GM23248 (cell line): Measurements from ENCODE around the gene DCST2.

ENCODE experiments used
- EZH2 ChIP-seq: fragments of 200-600 bp; sonication (generic); IDR thresholded peaks from 2 replicates; pipeline ENCODE4 v1.6.1; 2018; ENCODE audit warnings: antibody characterized with exemption, mild to moderate bottlenecking; ENCODE audit not compliant: insufficient read depth, poor library complexity, severe bottlenecking
- EZH2phosphoT487 ChIP-seq: fragments of 200-600 bp; sonication (generic); IDR thresholded peaks from 2 replicates; pipeline ENCODE4 v1.6.1; 2018; ENCODE audit warnings: antibody characterized with exemption, moderate library complexity, mild to moderate bottlenecking, low read depth; ENCODE audit not compliant: insufficient read depth

DNA sequence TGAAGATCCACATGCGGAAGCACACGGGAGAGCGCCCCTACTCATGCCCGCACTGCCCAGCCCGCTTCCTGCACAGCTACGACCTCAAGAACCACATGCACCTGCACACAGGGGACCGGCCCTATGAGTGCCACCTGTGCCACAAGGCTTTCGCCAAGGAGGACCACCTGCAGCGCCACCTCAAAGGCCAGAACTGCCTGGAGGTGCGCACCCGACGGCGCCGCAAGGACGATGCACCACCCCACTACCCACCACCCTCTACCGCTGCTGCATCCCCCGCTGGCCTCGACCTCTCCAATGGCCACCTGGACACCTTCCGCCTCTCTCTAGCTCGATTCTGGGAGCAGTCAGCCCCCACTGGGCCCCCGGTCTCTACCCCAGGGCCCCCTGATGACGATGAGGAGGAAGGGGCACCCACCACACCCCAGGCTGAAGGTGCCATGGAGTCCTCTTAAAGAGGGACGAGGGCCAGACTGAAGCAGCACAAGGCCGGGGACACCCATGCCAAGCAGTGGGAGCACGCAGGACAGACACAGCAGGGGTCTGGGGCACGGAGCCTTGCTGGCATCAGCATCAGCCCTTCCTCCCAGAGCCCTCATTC, 17.2 kb downstream of the DCST2 start:
- TF ChIP-seq EZH2phosphoT487 (no peak), EZH2 (no peak)
